ENCODE measurements around the gene CFAP77.
"Not testable (repeated sequence)": the region's sequence is repeated elsewhere in the genome, so short reads cannot be mapped to it uniquely, and the experiment has no call there.

Gene CFAP77

DNA sequence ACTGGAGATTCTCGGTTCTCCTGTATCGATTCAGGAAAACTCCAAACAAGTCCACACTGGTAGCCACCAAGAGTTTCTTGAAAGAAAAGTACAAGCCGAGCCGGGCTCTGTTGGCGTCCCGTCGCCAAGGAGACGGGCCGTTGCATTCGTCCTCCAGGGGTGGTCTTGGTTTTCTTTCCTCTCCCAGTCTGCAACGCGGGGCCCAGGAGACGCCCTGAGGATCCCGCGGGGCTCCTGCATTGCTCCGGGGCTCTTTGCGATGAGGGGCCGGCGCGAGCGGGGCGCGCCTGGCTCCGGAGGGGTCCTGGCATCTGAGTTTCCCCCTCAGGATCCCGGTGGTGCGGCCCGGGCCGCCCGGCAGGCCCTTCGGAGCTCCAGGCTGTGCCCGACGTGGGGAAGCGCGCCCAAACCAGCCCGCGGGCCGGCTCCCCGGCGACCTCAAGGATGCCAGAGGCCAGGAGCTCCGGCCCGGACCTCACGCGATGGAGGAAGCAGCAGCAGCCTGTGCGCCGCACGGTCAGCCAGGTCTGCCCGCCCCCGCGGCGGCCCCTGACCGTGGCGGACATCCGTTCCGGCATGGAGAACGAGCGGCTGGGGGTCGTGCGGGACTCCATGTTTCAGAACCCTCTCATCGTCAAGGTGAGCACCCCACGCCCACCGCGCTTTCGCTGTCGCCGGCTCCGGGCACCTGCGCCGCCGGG, at the start of gene CFAP77:
Gene CFAP77, plus strand, starts transcription at position 384 of the 701 bp plus-strand sequence. Its CDS starts 61 bp downstream, at position 445.
- peak; percentile 51 for DNase-seq

DNA sequence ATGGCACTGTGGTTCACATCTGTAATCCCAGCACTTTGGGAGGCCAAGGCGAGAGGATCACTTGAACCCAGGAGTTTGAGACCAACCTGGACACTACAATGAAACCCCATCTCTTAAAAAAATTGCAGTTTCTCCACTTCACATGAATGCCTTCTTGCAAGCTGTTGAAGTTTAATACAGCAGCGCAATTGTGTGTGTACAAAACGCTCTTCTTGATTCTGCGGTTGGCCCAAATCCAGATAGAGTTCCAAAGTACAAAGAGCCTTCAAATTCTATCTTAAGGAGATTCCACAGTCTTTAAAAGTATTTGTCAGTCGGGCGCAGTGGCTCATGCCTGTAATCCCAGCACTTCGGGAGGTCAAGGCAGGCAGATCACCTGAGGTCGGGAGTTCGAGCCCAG, 45.9 kb upstream of the CFAP77 start:
- no peak for DNase-seq

DNA sequence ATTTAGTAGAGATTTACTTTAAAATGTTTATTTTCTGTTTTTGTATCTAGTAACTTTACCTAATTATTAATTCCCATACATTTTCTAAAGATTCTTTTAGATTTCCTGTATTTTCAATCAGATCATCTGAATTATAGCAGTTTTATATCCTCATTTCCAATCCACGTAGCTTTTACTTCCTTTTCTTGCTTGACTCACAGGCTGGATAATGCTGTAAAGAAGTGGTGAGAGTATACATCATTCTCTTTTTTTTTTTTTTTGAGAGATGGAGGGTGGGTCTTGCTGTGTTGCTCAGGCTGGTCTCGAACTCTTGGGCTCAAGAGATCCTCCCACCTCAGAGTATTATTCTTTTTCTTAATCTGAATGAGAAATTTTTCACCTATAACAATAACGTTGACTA, 44.0 kb upstream of the CFAP77 start:
- DNase-seq, result no peak

DNA sequence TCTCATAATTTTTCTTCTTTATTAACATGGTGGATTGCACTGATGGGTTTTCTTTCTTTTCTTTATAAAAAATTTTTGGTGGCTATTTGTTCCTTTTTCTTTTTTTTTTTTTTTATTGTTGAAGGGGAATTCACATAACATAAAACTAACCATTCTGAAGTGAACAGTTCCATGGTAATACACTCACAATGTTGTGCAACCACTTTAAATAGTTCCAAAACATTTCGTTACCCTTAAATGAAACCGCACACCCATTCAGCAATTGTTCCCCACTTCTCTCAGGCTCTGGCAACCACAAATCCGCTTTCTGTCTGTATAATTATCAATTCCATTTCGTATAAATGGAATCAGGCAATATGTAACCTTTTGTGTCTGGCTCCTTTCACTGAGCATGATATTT, 43.5 kb upstream of the CFAP77 start:
- DNase-seq, result no peak

DNA sequence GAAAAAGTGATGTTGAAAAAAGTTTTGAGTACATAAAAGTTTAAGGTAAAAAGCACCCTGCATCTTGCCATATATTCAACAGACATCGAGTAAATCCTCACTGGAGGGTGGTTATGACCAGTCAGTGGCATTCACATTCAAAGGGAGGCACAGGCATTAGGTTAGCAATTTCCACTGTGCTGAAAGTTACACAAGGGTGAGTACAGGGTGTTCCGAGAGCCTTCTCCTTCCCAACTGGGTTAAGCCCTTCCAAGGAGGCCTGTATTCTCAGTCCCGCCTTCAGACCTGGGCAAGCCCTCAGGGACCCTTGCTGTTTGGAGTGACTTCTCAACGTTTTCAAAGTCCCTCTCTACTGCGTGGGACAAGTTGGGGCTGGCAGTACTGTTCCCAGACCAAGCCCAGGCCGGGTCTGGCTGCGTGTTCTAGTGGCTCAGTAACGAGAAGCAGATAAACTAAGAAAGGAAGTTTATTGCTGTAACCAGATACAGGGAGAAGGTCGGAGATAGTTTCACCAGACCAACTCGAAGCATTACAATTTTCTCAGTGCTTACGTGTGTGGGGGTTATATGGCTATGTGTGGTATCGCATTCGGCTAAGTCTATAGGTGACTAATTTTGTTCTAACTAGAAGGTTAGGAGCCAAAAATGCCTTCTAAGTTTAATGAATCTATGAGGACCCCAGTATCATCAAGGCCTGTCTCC, 42.2 kb upstream of the CFAP77 start:
- no peak for DNase-seq

DNA sequence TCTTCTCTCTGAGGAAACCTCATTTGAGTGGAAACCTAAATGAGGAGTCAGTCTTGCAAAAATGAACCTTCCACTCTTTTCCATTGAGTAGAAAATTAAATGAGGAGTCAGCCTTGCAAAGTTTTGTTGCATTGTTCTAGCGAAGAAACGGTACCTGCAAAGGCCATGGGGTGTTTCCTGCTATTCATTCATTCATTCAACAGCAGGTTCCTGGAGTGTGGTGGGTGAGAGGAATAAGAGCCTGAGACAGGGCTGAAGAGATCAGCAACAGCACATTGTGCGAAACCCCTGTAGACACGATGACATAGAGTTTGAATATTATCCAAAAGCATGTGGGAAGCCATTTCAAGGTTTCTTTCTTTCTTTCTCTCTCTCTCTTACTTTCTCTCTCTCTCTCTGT, 40.6 kb upstream of the CFAP77 start:
- DNase-seq, result no peak

DNA sequence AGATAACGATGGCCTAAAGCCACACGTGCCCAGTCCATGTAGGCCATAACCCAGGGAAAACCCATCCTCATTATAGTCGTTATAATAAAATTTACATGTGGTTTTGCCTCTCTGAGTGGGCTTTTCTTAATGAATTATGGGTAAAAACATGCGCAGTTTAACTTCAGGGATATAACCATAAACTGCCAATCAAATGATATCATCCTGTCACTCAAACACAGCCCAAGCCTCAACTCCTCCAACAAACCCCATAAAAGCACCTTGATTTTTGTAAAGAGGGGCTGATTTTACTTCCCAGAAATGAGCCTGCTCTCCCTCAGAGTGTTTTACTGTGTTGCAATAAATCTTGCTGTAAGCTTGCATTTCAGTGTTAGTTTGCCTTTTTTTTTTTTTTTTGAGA, 39.4 kb upstream of the CFAP77 start:
- DNase-seq, result no peak

DNA sequence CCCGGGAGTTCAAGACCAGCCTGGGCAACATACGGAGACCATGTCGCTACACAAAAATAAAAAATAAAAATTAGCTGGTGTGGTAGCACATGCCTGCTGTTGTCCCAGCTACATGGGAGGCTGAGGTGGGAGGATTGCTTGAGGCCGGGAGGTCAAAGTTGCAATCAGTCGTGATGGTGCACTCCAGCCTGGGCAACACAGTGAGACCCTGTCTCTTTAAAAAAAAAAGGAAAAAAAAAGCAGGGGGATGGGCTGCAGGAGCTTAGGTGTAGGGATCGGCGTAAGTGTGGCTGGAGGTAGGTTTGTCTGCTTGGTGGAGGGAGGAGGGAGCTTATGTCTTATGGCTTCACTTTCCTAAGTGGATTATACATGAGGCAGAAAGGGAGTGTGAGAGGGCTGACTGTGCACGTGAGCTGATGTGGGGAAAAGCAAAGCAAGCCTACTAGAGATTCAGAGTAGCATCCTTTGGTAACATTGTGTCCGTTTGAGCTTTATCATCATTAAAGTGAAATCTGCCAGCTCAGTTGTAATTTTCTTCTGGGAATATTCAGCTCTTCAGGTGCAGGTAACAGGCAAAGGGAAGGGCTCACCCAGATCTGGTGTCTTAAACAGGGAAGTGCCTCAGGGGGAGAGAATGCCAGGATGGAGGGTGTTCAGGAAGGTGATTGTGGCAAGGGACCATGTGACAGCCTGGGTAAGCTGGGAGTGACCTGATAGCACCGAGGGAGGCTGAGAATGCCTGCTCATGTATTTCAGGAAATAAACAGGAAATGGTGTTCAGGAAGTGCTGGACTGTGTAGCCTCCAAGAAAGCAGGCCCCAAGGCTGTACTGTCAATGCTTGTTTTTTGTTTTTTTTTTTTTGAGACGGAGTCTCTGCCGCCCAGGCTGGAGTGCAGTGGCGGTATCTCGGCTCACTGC, 37.6 kb upstream of the CFAP77 start:
- DNase-seq, result no peak

DNA sequence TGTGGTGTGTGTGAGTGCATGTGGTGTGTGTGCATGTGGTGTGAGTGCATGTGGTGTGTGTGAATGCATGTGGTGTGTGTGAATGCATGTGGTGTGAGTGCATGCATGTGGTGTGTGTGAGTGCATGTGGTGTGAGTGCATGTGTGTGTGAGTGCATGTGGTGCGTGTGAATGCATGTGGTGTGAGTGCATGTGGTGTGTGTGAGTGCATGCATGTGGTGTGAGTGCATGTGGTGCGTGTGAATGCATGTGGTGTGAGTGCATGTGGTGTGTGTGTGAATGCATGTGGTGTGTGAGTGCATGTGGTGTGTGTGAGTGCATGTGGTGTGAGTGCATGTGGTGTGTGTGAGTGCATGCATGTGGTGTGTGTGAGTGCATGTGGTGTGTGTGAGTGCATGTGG, 32.2 kb upstream of the CFAP77 start:
- not testable (repeated sequence) for DNase-seq

DNA sequence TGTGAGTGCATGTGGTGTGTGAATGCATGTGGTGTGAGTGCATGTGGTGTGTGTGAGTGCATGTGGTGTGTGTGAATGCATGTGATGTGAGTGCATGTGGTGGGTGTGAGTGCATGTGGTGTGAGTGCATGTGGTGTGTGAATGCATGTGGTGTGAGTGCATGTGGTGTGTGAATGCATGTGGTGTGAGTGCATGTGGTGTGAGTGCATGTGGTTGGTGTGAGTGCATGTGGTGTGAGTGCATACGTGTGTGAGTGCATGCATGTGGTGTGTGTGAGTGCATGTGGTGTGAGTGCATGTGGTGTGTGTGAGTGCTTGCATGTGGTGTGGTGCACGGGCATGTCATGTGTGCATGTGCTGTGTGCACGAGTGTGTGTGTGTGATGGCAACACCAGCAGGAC, 31.6 kb upstream of the CFAP77 start:
- not testable (repeated sequence) for DNase-seq

DNA sequence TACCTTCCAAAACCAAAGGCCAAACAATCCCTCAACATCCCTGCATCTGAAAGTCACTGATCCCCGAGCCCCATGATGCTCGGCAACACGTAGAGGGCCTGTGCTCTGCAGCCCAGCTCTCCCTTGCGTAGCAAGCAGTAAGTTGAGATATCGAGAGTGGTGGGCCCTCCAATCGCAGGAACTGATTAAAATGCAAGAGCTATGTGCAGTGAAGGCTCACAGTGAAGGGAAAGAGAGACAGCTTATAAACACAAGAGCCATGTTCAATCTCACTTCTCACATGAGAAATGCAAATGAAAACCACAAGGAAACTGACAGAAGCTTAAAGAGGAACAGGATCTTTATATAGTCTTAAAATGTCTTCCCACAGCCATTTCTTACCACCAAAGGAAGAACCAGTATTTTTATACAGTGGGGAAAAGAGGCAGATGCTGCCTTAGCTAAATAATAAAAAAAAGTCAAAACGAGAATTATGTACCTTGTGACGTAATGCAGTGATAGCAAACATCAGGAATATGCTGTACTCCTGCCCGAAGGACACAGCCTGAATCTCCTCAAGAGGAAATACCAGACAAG, 28.0 kb upstream of the CFAP77 start:
- DNase-seq, result no peak

DNA sequence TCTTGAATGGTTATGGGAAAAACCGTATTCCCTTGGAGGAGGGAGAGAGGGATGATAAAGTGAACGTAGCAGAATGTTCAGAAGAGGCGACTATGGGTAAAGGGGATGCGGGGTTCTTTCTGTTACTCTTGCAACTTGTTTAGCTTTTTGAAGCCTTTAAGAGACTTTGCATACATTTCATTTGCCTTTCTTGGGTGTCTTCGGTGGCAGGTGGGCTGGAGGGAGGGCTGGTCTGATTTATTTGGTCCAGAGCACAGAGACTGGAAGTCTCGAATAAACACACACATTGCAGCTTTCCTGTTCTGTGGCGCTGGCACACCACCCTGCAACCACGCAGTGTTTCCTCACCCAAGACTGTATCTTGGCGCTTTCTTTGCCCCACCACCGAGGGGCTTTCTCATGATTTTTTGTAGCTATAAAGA, 26.5 kb upstream of the CFAP77 start:
- no peak for DNase-seq

DNA sequence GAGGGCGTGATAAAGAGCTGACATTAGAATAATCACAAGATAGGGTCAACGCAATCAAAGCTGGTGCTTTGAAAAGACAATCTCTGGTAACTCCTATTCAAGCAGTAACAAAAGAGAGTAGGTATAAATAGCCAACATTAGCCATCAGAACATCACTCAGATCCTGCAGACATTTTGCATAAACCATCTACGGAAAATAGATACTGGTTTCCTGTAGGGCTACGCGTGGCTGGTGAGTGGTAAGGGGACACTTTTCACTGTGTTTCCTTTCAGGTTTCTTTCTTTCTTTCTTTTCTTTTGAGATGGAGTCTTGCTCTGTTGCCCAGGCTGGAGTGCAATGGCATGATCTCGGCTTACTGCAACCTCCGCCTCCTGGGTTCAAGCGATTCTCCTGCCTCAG, 25.6 kb upstream of the CFAP77 start:
- DNase-seq, result no peak

DNA sequence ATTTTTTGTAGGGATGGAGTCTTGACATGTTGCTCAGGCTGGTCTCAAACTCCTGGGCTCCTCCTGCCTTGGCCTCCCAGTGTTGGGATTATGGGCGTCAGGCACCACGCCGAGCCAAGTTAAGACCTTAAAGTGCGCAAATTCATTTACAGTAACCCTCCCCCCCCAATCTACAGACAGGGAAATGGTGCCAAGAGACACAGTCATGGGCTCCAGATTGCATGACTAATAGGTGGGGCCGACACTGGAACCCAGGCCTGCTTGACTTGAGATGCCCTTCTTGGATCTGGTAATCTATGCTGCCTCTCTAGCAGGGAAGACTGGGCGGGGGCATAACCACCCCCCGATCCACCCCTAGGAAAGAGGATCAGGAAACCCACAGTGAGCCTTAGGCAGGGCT, 22.9 kb upstream of the CFAP77 start:
- DNase-seq, result no peak

DNA sequence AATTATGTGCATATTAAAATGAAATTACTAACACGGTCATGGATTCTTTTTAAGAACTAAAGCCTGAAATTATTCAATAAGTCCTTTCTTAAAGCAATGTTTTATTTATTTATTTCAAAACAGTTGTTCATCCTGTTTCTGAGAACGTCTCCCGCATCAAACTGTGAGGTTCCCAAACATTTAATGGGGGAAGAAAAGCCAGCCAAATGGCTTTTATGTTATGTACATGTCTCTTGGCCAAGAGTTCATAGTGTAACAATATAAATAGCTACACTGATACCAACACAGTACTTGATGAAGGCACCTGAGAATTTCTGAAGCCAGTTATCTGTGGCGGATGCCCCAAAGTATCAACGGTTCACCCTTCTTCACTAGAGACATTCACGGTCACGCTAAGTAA, 19.0 kb upstream of the CFAP77 start:
- no peak for DNase-seq

DNA sequence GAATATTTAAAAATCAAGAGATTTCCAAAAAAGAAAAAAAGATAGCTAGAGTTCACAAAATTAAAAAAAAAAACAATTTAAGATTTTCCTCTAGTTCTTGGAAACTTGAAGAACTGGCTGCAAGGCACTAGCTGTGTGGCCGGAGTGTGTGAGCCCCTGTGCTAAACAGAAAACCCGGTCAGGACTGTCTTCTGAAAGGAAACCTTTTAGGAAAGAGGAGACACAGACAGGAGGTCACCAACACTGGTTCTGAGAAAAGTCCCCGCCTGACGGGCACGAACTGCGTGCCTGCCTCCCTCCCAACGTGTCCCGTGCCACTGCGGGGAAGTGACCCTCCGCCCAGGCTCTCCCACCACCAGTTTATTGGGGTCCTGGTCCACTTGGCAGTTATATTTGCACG, 18.6 kb upstream of the CFAP77 start:
- DNase-seq, result no peak

DNA sequence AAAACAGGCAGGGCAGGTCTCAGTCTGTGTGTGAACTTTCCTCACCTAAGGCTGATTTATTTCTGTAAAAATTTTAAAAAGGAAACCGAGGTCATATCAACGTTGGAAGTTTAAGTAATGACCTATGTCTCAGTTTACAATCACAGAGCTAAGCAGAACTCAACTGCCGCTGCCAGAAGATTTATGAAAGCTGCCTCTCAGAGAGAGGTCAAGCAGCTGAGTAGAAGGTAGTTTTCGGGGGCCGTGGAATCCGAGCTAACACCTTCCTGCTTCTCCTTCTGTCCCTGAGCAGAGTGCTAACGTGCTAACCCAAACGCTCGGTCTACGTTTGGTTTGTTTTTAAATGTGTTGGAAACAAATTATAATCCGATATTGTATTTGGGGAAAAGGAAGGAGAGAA, 14.5 kb upstream of the CFAP77 start:
- no peak for DNase-seq

DNA sequence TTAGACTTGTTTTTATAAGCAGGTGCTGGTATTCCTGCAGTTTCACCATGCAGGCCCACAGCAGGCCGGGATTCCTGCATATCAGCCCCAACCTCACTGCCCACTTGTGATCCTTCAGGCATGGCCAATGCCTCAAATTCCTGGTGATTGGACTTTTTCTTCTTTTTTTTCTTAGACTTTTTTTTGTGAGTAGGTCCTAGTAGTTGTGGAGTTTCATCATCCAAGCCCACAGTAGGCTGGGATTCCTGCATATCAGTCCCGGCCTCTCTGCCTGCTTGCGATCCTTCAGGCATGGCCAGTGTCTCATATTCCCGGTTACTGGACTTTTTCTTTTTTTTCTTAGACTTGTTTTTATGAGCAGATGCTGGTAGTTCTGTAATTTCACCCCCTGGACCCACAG, 8.2 kb upstream of the CFAP77 start:
- peak; percentile 66 for DNase-seq

DNA sequence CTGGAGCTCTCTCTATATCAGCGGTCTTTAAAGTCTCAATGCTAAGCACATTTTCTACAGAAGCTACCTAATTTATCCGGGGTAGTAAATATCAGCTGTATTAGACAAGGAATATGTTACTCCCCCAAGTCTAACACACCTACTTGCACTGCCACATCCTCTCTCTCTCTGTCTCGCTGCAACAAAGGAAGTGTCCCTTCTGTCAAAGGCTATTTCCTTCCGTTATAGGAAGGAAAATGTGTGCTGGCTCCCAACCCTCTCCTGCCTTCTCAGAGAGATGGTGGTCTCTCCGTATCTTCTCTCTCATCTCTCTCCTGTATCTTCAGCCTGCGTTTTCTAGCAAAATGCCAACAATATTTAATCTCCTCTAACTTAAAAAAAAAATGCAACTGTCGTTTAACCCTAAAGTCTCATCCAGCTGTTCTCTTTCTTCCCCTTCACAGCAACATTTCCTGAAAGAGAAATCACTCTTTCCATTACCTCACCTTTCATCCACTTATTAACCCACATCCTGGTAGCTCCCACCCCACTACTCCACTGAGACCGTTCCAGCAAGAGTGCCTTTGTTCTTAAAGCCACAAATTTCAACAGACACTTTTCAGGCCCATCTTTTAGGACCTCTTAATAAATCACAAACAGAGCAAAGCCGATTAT, 5.7 kb upstream of the CFAP77 start:
- peak; percentile 5 for DNase-seq

DNA sequence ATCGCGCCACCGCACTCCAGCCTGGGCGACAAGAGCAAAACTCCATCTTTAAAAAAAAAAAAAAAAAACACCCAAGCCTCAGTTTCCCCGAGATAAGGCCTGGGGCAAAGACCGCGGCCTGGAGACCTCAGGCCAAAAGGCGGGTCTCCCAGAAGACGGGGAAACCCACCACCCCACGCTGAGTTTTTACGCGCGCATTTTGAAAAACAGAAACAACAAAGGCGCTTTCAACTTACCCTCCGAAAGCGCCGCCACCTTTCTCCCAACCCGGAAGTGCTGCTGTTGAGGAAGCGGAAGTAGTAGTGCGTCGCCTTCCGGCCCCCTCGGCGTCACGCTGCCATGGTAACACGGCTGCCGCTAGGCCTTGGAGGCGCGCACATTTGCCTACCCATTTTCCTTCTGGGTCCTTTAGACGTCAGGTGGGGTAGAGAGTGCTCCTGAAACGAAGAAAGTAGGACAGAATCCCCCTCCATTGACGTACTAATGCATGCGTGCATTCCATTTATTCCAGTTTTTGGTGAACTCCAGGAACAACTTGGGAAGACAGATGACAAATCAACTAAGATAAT, 3.4 kb upstream of the CFAP77 start, which contains the start of gene TTF1:
Gene TTF1, minus strand, starts transcription at position 287 of the 569 bp plus-strand sequence. CDS start 4,019 bp downstream, outside the sequence.
- peak; percentile 74 for DNase-seq

DNA sequence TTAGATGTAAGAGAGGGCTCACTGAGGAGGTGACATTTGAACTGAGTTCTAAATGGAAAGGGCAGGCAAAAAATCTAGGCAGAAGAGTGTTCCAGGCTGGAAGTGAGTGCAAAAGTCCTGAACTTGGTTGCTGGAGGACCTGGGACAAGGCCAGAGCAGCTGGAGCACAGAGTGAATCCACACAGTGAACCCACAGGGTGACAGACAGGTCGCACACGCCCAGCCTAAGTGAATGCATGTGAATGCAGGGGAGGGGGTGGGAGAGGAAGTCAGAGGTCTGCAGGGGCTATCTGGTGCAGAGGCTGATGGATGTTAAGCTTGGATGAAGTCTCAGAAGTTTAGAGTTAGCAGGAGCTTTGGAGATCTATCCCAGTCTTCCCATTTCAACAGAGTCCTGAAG, 2.8 kb upstream of the CFAP77 start:
- no peak for DNase-seq

DNA sequence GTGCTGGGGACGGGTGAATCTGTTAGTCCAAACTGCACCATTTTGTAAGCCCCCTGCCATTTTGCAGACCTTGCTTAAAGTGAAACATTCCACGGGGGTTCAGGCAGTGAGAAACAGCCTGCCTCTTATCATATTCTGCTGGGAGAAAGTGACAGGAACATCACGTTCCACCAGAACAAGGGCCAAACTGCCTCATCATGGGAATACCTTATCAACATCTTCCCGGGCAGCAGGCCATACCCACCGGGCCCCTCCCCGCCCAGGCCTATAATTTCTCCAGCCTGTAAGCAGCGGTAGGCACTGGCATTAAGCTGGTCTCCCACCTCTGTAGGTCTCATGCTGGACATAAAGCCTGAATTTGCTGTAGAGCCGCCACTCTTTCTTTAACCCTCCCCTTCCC, 1.5 kb upstream of the CFAP77 start:
- no peak for DNase-seq

Measured in kidney glomerular epithelial cell (primary cell).